Measurements from ENCODE around the gene RGS19. TPM values are rescaled to one million over a fixed set of nuclear protein-coding genes. Genes with fewer than 3 reads are reported as not detected.

Gene RGS19
- total RNA-seq, 1 experiment from 2014 or later: 43.2 TPM

DNA sequence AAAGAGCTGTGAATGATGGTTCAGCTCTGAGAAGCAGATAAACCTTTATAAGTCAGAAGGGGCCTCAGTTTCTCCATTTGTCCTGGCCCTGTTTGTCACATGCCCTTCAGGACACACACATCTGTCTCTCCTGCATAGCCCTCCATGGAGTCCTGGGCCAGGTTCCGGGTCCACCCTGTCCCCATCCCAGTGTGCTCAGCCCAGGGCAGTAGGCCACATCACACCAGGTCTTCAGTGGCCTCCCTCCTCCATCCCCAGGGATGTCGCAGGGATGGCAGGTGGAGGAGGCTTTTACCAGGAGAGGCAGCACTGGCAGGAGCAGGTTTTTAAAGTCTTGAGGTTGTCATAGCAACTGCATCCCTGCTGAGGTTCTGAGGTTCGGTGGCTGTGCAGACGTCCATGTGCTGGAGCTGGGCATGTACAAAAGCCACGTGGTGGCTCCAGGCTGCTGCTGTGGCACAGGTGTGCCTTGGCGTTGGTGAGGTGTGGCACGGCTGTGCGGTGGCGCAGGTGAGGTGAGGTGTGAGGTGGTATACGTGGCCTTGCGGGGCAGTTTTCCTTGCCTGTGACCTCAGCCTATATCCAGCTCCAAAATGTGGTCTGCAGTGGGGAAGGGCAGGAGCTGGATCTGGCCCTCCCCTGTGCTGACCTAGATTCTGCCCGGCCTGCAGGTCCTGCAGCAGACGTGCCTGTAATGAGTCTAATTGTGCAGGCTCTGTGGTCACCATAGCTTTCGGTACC lies 36.0 kb upstream of the RGS19 start:
- intact Hi-C loops (cut with micrococcal nuclease): no loop called here
- H3K9me2 ChIP-seq (replicated peaks; ENCODE audit: low read length): no peaks in the 10 kb centered on the region
- ChIA-PET CTCF (interaction anchor here (0.5 kb wide), 1 partner anchor 331 kb away, joined by 4 read pairs; no protein-coding TSS in a partner anchor), POLR2A (ENCODE audit: unreplicated experiment) (no interaction called here)
- no peak for DNase-seq
- H3K79me2 ChIP-seq (ENCODE audit: low read length): no peaks in the 10 kb centered on the region
- no peak for ATAC-seq
- H2AFZ ChIP-seq (ENCODE audit: low read length): no peak overlapping the region
- no peaks in the 10 kb centered on the region for H4K20me1 ChIP-seq (ENCODE audit: low read length)
- no peak overlapping the region for H3K27ac ChIP-seq (ENCODE audit: low read length)
- no peaks in the 10 kb centered on the region; the same call in 1 of the 2 replicates for H3K4me1 ChIP-seq (ENCODE audit: insufficient read depth, low read length)
- no peaks in the 10 kb centered on the region for H3K36me3 ChIP-seq (ENCODE audit: low read depth, low read length)
- BruUV-seq (replicated peaks): no TSS peak
- H3K4me3 ChIP-seq (ENCODE audit: low read length): no peak overlapping the region
- H3K4me2 ChIP-seq (ENCODE audit: low read length): no peak overlapping the region
- no peak overlapping the region for H3K9ac ChIP-seq (ENCODE audit: low read length)
- H3F3A ChIP-seq (ENCODE audit: low read length, unreplicated experiment): no peaks in the 10 kb centered on the region
- no peaks in the 10 kb centered on the region for H3K9me3 ChIP-seq (ENCODE audit: low read length)
- H3K27me3 ChIP-seq (ENCODE audit: low read length): no peaks in the 10 kb centered on the region
- no peak for TF ChIP-seq EZH2 (IDR thresholded peaks at IDR 0.05; ENCODE audit: low read length, unreplicated experiment)
- TF ChIP-seq, protein P1, sequence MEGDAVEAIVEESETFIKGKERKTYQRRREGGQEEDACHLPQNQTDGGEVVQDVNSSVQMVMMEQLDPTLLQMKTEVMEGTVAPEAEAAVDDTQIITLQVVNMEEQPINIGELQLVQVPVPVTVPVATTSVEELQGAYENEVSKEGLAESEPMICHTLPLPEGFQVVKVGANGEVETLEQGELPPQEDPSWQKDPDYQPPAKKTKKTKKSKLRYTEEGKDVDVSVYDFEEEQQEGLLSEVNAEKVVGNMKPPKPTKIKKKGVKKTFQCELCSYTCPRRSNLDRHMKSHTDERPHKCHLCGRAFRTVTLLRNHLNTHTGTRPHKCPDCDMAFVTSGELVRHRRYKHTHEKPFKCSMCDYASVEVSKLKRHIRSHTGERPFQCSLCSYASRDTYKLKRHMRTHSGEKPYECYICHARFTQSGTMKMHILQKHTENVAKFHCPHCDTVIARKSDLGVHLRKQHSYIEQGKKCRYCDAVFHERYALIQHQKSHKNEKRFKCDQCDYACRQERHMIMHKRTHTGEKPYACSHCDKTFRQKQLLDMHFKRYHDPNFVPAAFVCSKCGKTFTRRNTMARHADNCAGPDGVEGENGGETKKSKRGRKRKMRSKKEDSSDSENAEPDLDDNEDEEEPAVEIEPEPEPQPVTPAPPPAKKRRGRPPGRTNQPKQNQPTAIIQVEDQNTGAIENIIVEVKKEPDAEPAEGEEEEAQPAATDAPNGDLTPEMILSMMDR (conservative IDR thresholded peaks at IDR 0.05; ENCODE audit: low read depth, low read length): no peak
- TF ChIP-seq EZH2phosphoT487 (IDR thresholded peaks at IDR 0.05; ENCODE audit: borderline replicate concordance, low read length): no peak

DNA sequence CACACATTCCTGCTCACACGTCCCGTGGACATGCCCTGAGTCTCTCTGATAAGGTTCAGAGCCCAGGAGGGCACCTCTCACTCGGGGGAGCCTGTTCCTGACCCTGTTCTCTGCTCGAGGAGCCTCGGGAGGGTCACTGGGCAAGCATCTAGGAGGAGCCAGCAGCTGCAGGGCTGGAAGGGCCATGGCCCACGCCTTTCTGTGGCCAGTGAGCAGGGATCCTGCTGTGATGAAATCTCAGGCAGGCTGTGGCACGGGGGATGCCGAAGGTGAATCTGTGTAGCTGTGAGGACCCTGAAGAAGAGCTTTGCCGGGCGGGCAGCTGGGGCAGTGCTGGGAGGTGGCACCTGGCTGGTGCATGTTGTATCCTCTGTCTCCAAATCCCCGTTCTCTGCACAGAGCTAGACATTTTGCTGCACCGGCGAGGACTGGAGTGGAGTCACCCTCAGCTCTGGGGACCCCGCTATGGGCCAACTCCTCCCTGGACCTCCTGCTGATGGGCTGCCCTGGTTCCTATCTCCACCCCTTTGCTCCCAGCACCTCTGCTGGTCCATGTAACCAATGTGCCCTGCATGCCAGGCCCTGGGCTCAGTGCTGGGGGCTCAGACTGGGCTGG lies 35.1 kb upstream of the RGS19 start:
- Histone ChIP-seq H3K27ac (ENCODE audit: low read length) (no peak overlapping the region), H3F3A (ENCODE audit: low read length, unreplicated experiment) (no peaks in the 10 kb centered on the region), H3K4me2 (ENCODE audit: low read length) (no peak overlapping the region), H3K9me2 (replicated peaks; ENCODE audit: low read length) (no peaks in the 10 kb centered on the region), H2AFZ (ENCODE audit: low read length) (no peak overlapping the region), H3K27me3 (ENCODE audit: low read length) (no peaks in the 10 kb centered on the region), H3K9ac (ENCODE audit: low read length) (no peak overlapping the region), H3K79me2 (ENCODE audit: low read length) (no peaks in the 10 kb centered on the region), H3K4me1 (ENCODE audit: insufficient read depth, low read length) (no peaks in the 10 kb centered on the region), H4K20me1 (ENCODE audit: low read length) (no peaks in the 10 kb centered on the region), H3K36me3 (ENCODE audit: low read depth, low read length) (no peaks in the 10 kb centered on the region), H3K9me3 (ENCODE audit: low read length) (no peaks in the 10 kb centered on the region), H3K4me3 (ENCODE audit: low read length) (no peak overlapping the region)
- intact Hi-C loops (cut with micrococcal nuclease): no loop called here
- no TSS peak for BruUV-seq (replicated peaks)
- TF ChIP-seq EZH2 (IDR thresholded peaks at IDR 0.05; ENCODE audit: low read length, unreplicated experiment): no peak
- no peak for TF ChIP-seq EZH2phosphoT487 (IDR thresholded peaks at IDR 0.05; ENCODE audit: borderline replicate concordance, low read length)
- no peak for DNase-seq
- ChIA-PET POLR2A (ENCODE audit: unreplicated experiment) (no interaction called here), CTCF (interaction anchor here (0.5 kb wide), 1 partner anchor 330 kb away, joined by 4 read pairs; no protein-coding TSS in a partner anchor)
- no peak for ATAC-seq

DNA sequence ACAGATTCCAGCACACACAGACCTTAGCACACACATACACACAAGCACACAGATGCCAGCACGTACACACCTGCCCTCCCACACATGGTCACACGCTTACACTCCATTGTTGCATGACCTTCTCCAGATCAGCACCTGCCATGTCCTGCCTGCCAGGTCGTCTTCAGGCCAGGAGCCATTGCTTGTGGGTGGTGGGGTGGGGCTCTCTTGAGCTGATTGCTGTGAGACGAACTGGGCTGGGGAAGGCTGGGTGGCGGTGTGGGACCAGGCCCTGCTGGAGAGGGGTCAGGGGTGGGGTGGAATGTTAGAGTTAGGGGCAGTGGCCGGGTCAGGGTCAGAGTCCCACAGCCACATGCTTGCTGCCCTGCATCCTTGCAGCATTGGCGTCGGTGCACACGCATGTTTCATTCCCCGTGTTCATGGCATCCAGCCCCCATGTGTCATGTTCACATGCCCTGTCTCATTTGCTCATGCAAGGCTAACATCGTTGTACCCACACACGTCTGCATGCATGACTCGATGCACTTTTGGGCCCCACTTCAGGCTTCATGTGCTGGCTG lies 34.6 kb upstream of the RGS19 start:
- intact Hi-C loops (cut with micrococcal nuclease): no loop called here
- H3K27me3 ChIP-seq (ENCODE audit: low read length): no peaks in the 10 kb centered on the region
- H2AFZ ChIP-seq (ENCODE audit: low read length): no peak overlapping the region
- no peak overlapping the region for H3K9ac ChIP-seq (ENCODE audit: low read length)
- no peaks in the 10 kb centered on the region for H3K4me1 ChIP-seq (ENCODE audit: insufficient read depth, low read length)
- H3K79me2 ChIP-seq (ENCODE audit: low read length): no peaks in the 10 kb centered on the region
- H4K20me1 ChIP-seq (ENCODE audit: low read length): no peaks in the 10 kb centered on the region
- H3K4me2 ChIP-seq (ENCODE audit: low read length): no peak overlapping the region
- no peaks in the 10 kb centered on the region for H3K9me3 ChIP-seq (ENCODE audit: low read length)
- TF ChIP-seq EZH2 (IDR thresholded peaks at IDR 0.05; ENCODE audit: low read length, unreplicated experiment) (no peak), EZH2phosphoT487 (IDR thresholded peaks at IDR 0.05; ENCODE audit: borderline replicate concordance, low read length) (no peak)
- TF ChIP-seq, protein P1 (conservative IDR thresholded peaks at IDR 0.05; ENCODE audit: low read depth, low read length): no peak
- no peak overlapping the region for H3K27ac ChIP-seq (ENCODE audit: low read length)
- POLR2A ChIA-PET (ENCODE audit: unreplicated experiment): no interaction called here
- no peaks in the 10 kb centered on the region for H3K36me3 ChIP-seq (ENCODE audit: low read depth, low read length)
- H3K4me3 ChIP-seq (ENCODE audit: low read length): no peak overlapping the region
- CTCF ChIA-PET: no interaction called here
- no peaks in the 10 kb centered on the region for H3F3A ChIP-seq (ENCODE audit: low read length, unreplicated experiment)
- BruUV-seq (replicated peaks): no TSS peak
- no peaks in the 10 kb centered on the region for H3K9me2 ChIP-seq (replicated peaks; ENCODE audit: low read length)
- DNase-seq (no peak), ATAC-seq (no peak)

All from PC-3 (cell line).